Measurements from ENCODE around the gene PFKL.

Gene PFKL

GRCh38 chr21:44372616-44373015 is 72.8 kb downstream of the PFKL start:
- peaks cover 60% of the 10 kb centered on the region for H3K27me3 Mint-ChIP-seq (ENCODE audit: low read depth)
- peaks cover 12% of the 10 kb centered on the region for H3K9me3 Mint-ChIP-seq
- H3K36me3 Mint-ChIP-seq (ENCODE audit: low read depth), result no peaks in the 10 kb centered on the region
- no peak for TF ChIP-seq CTCF (IDR thresholded peaks at IDR 0.05; ENCODE audit: unreplicated experiment in 3 of 3)
- H3K27ac Mint-ChIP-seq, result no peak overlapping the region
- H3K4me1 Mint-ChIP-seq, result no peaks in the 10 kb centered on the region
- peak overlapping the region in 1 of 3 experiments; percentile 10 for H3K4me3 Mint-ChIP-seq

GRCh38 chr21:44374601-44375280 is 74.9 kb downstream of the PFKL start:
- no peak overlapping the region for H3K27ac Mint-ChIP-seq
- no peak for TF ChIP-seq CTCF (IDR thresholded peaks at IDR 0.05; ENCODE audit: unreplicated experiment in 3 of 3)
- H3K4me3 Mint-ChIP-seq, result no peak overlapping the region
- H3K9me3 Mint-ChIP-seq, result peaks cover 12% of the 10 kb centered on the region
- H3K4me1 Mint-ChIP-seq, result no peaks in the 10 kb centered on the region
- peaks cover 53% of the 10 kb centered on the region for H3K27me3 Mint-ChIP-seq (ENCODE audit: low read depth)
- no peaks in the 10 kb centered on the region for H3K36me3 Mint-ChIP-seq (ENCODE audit: low read depth)

- Mint-ChIP-seq H3K4me3 (no peak overlapping the region), H3K27me3 (ENCODE audit: low read depth) (peaks cover 49% of the 10 kb centered on the region), H3K9me3 (peaks cover 12% of the 10 kb centered on the region), H3K27ac (no peak overlapping the region), H3K4me1 (no peaks in the 10 kb centered on the region), H3K36me3 (ENCODE audit: low read depth) (no peaks in the 10 kb centered on the region)
- TF ChIP-seq CTCF (IDR thresholded peaks at IDR 0.05; ENCODE audit: unreplicated experiment in 3 of 3), result no peak
Measured at GRCh38 chr21:44375281-44375651, 75.4 kb downstream of the PFKL start.

- peaks cover 48% of the 10 kb centered on the region for H3K27me3 Mint-ChIP-seq (ENCODE audit: low read depth)
- TF ChIP-seq CTCF (IDR thresholded peaks at IDR 0.05; ENCODE audit: unreplicated experiment in 3 of 3), result no peak
- H3K27ac Mint-ChIP-seq, result no peak overlapping the region
- no peaks in the 10 kb centered on the region for H3K4me1 Mint-ChIP-seq
- H3K9me3 Mint-ChIP-seq, result peaks cover 12% of the 10 kb centered on the region
- no peak overlapping the region for H3K4me3 Mint-ChIP-seq
- no peaks in the 10 kb centered on the region for H3K36me3 Mint-ChIP-seq (ENCODE audit: low read depth)
Measured at GRCh38 chr21:44375761-44376241, 75.9 kb downstream of the PFKL start.

GRCh38 chr21:44376606-44377005 is 76.8 kb downstream of the PFKL start:
- H3K4me3 Mint-ChIP-seq, result no peak overlapping the region
- H3K36me3 Mint-ChIP-seq (ENCODE audit: low read depth), result no peaks in the 10 kb centered on the region
- peaks cover 45% of the 10 kb centered on the region for H3K27me3 Mint-ChIP-seq (ENCODE audit: low read depth)
- H3K27ac Mint-ChIP-seq, result no peak overlapping the region
- no peaks in the 10 kb centered on the region for H3K4me1 Mint-ChIP-seq
- H3K9me3 Mint-ChIP-seq, result peaks cover 12% of the 10 kb centered on the region
- TF ChIP-seq CTCF (IDR thresholded peaks at IDR 0.05; ENCODE audit: unreplicated experiment in 3 of 3), result no peak

Data from nephron (organoid).